GM18861 (cell line): Measurements from ENCODE around the gene MUC2.

Experiments used
- ATAC-seq: cut with Tn5 transposase; IDR thresholded peaks from one replicate; pipeline ENCODE4 v1.9.1; 2021; ENCODE audit not compliant: unreplicated experiment

MUC2 gene

DNA sequence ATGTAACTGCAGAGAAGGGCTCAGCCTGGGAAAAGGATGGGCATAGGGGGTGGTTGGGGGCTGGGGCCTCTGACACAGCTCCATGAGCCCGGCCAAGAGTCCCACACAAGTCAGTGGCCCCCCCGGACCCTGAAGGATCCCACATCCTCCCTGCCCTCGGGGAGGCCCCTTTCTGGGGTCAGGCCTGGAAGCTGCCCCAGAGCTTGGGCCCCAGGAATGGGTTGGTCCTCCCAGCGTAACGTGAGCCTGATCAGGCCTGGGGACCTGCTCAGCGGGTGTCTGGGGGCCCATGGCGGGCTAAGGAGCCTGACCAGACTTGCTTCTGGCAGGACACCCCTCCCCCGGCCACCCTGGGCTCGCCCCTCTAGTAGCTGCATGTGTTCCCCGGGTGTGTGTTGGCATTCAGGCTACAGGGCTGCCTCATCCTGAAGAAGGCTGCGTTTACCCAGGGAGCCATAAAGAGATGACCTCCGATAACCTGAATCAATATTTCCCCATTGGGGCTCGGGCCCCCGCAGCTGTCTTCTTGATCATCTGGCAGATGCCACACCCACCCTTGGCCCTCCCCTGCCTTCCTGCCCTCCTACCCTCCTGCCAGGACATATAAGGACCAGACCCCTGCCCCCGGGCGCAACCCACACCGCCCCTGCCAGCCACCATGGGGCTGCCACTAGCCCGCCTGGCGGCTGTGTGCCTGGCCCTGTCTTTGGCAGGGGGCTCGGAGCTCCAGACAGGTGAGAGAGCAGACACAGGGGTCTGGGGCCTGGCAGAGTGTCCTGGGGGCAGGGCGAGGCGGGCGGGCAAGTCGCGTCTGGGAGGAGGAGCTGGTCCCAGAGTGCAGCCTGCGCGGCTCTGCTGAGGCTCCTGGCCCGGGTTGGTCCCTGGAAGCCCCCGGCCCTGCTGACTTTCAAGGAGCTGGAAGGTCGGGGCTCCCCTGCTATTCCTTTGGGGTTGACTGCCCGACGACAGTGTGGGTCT lies at the start of gene MUC2:
Gene MUC2 (plus strand): TSS at position 631 of the 978 bp plus-strand sequence.
- no peak for ATAC-seq

DNA sequence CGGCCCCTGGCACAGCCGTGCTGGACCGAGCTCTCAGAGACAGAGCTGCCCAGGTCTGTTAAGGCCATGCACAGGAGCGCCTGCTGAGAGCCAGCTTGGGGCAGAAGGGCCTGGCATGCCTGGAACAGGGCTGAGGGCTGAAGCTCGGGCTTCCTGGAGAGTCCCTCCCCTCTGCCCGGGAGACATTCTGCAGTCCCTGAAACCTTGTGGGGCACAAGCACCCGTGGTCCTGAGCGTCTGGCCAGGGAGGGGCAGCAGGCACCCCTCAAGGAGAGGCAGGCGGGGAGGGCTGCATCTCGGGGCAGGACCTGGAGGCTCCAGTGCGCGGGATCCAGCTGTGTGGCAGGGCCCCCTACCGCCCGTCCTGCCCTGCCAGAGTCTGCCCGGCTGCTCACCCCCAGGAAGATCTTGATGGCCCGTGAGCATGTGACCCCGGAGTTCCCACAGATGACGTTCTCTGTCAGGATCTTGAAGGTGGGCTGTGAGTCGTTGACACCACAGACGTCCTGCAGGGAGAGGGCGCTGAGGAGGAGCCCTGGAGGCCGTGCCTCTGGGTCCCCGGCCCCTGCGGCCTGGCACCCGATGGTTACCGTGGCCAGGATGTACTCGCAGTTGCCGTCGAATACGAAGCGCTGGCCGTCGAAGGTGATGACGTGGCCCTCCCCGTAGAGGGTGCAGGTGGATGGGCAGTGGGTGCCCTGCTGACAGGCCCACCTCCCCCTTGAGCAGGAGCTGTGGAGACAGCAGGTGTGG lies 49.1 kb upstream of the MUC2 start:
- ATAC-seq: no peak

DNA sequence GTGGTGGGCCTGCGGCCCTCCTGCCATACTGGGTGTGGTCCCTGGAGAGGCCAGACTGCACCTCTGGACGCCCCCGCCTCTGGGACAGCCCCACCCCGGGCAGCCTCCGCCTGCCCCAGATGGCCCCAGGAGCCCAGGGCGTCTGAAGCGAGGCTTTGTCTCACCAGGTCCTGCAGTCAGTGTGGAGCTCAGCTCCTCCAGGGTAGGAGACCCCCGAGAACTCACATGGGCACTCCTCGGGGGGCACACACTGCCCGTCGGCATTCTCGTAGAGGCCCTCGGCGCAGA lies 48.6 kb upstream of the MUC2 start:
- ATAC-seq: no peak

- ATAC-seq: no peak
These were observed 47.8 kb upstream of the MUC2 start for GRCh38 chr11:1026641-1027482.

DNA sequence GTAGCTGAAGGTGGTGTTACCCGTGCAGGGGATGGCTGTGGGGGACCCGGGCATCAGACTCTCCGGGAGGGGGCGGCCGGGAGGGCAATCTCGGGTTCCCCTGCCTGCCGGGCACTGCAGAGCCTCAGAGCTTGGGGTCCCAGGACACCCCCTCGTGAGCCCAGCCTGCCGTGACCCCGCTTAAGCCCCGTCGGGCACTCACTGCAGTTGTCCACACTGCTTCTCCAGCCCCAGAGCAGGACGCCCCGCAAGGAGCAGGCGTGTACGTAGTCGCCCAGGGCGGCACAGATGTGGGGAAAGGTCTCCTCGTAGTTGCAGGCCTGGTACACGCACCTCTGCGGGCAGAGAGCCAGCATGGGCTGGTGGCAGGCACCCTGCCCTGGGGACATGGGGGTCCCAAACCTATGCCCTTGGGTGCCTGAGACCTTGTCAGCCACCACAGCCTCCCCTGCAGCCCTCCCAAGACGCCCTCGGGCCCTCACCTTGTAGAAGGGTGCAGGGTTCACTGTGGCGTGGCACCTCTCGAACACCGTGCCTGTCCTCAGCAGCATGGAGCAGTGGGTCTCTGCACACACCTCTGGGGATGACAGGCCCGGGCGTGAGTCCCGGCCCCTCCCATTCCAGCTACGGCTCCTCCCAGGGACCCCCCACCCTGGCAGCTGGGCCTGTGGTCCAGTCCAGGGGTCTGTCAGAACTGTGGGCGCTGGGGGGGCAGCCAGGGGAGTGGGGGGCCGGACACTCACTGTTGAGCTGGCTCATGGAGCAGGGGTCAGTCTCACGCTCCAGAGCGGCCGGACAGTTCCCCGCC lies 47.0 kb upstream of the MUC2 start:
- no peak for ATAC-seq

DNA sequence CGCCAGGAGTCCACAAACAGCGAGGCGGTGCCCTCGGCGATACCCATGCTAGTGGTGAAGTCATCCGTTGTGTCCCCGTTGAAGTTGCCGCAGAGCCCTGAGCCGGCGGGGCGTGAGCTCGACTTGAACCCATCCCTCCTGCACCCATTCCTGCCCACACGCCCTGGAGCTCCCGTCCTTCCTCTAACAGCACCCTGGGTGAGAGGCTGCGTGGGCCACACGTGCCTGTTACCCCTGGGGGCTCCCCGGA lies 46.5 kb upstream of the MUC2 start:
- ATAC-seq: no peak

- ATAC-seq: no peak
These were observed 46.1 kb upstream of the MUC2 start for GRCh38 chr11:1028616-1029015.

- no peak for ATAC-seq
These were observed 45.6 kb upstream of the MUC2 start for GRCh38 chr11:1029051-1029450.

- no peak for ATAC-seq
These were observed 45.0 kb upstream of the MUC2 start for GRCh38 chr11:1029654-1030053.

DNA sequence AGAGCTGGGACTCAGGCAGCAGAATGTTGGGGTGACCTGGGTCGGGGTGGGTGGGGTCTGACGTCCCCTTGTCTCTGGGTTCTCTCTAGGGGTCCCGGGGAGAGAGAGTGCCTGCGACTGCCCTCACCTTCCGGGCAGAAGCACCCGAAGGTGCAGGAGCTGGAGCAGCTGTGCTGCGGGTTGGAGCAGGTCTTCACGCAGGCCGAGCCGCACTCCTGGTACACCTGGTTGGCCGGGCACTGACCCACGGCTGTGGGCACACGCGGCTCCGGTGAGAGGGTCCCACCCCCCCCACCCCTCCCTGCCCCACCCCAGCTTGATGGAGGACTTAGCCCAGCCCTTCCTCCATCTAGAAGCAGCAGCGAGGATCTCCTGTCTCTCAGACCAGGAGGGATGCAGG lies 44.6 kb upstream of the MUC2 start:
- no peak for ATAC-seq

GRCh38 chr11:1030556-1030955 lies 44.1 kb upstream of the MUC2 start:
- ATAC-seq: no peak

GRCh38 chr11:1031121-1031899 lies 43.4 kb upstream of the MUC2 start:
- ATAC-seq: no peak

DNA sequence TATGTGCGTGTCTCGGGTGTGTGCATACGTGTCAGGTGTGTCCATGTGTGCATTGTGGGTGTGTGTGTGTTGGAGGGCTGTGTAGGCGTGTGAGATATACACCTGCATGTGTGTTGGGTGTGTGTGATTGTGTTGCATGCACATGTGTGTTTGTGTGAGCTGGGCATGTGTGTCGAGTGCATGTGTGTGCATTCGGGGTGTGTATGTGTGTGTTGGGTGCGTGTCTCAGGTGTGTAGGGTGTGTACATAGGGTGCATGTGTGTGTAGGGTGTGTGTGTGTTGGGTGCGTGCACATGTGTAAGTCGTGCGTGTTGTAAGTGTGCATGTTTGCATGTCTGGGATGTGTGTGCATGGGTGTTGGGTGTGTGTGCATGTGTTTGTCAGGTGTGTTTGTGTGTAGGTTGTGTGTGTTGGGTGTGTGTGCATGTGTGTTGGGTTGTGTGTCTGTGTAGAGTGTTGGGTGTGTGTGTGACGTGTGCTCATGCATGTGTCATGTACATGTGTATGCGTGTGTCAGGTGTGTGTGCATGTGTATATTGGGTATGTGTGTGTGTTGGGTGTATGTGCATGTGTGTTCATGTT lies 42.3 kb upstream of the MUC2 start:
- no peak for ATAC-seq

DNA sequence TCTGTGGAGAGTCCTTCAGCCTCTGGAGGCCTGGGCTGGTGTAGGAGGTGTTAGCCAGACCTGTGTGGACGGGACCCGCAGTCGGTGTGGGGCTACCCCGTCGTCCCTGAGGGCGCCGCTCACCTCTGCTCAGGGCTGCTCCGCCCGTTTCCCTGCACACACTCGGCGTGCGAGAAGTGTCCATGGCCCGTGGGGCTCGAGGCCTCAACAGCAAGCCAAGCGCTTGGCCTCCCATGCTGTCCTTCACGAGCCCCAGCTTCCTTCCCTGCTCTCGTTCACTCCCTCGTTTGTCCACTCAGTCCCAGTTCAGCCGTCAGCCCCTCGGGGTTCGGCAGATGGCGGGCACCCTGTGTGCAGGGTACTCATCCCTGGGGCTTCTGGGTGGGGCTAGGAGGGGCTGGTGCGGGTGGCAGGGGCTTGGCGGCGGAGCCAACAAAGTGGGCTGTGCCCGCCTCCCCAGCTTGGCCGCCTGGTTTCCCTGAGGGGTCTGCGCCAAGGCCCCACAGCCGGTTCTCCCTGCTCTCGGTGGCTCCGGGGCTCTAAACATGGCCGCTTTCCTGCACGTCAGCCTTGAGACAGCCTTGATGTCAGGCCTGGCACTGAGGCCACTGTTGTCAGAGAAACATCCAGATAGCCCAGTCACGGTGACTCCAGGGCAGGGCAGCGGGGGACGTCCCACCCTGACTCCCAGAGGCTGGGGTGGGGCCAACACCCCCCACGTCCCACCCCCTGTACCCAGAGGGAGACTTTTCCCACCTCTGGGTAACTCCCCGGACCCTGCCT lies 41.5 kb upstream of the MUC2 start:
- no peak for ATAC-seq

DNA sequence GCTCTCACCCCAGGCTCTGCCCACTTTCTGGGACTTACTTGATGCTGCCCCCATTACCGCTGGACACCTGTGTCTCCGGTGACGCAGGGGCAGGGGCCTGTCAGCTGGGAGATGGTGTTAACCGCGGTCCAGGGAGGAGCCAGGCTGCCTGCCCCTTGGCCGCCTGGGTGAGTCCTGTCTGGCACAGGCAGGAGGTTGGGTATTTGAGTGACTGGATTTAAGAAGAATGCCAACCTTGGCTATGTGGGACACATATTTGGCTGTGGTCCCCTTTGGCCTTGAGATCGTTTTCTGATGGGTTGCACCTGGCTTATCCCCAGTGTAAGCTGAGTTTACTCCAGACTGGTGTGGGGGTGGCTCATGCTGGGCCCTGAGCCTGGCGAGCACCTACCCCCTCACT lies 40.7 kb upstream of the MUC2 start:
- no peak for ATAC-seq

- ATAC-seq: no peak
These were observed 40.0 kb upstream of the MUC2 start for GRCh38 chr11:1034456-1035295.

GRCh38 chr11:1035577-1036283 lies 38.9 kb upstream of the MUC2 start:
- ATAC-seq: no peak
